ENCODE measurements around the gene CHCT1.

CHCT1 gene

DNA sequence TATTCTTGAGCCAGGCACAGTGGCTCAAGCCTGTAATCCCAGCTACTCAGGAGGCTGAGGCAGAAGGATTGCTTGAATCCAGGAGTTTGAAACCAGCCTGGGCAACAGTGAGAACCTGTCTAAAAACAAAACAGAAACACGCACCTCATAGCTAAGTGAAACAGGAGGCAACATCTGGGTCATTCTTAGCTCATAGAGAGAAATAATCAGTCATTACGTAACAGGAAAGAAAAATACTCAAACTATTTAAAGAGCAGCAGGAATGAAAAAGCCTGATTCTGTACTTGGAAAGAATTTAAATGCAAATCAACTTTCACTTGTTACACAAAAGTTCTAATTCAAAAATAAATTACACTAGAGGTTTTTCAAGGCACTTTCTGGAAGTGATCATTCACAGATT lies 17.2 kb downstream of the CHCT1 start:
- TF ChIP-seq POLR2AphosphoS5 (IDR thresholded peaks at IDR 0.05; ENCODE audit: low read depth) (no peak), CTCF (IDR thresholded peaks at IDR 0.05; ENCODE audit: insufficient read depth, low read length) (no peak), GABPA (IDR thresholded peaks at IDR 0.05; ENCODE audit: low read depth) (no peak), SPI1 (IDR thresholded peaks at IDR 0.05; ENCODE audit: borderline replicate concordance, low read depth) (no peak)
- TF ChIP-seq, protein P1, sequence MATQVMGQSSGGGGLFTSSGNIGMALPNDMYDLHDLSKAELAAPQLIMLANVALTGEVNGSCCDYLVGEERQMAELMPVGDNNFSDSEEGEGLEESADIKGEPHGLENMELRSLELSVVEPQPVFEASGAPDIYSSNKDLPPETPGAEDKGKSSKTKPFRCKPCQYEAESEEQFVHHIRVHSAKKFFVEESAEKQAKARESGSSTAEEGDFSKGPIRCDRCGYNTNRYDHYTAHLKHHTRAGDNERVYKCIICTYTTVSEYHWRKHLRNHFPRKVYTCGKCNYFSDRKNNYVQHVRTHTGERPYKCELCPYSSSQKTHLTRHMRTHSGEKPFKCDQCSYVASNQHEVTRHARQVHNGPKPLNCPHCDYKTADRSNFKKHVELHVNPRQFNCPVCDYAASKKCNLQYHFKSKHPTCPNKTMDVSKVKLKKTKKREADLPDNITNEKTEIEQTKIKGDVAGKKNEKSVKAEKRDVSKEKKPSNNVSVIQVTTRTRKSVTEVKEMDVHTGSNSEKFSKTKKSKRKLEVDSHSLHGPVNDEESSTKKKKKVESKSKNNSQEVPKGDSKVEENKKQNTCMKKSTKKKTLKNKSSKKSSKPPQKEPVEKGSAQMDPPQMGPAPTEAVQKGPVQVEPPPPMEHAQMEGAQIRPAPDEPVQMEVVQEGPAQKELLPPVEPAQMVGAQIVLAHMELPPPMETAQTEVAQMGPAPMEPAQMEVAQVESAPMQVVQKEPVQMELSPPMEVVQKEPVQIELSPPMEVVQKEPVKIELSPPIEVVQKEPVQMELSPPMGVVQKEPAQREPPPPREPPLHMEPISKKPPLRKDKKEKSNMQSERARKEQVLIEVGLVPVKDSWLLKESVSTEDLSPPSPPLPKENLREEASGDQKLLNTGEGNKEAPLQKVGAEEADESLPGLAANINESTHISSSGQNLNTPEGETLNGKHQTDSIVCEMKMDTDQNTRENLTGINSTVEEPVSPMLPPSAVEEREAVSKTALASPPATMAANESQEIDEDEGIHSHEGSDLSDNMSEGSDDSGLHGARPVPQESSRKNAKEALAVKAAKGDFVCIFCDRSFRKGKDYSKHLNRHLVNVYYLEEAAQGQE (IDR thresholded peaks at IDR 0.05; ENCODE audit: insufficient replicate concordance, low read depth), result no peak
- Histone ChIP-seq H3K27me3 (ENCODE audit: insufficient read depth, poor library complexity, severe bottlenecking) (no peaks in the 10 kb centered on the region), H3K4me3 (replicated peaks; ENCODE audit: insufficient read depth, low read length) (no peak overlapping the region), H3K27ac (replicated peaks) (no peak overlapping the region)
- DNase-seq (ENCODE audit: low read depth in 1 of 2, low spot score in 1 of 2), result no peak

DNA sequence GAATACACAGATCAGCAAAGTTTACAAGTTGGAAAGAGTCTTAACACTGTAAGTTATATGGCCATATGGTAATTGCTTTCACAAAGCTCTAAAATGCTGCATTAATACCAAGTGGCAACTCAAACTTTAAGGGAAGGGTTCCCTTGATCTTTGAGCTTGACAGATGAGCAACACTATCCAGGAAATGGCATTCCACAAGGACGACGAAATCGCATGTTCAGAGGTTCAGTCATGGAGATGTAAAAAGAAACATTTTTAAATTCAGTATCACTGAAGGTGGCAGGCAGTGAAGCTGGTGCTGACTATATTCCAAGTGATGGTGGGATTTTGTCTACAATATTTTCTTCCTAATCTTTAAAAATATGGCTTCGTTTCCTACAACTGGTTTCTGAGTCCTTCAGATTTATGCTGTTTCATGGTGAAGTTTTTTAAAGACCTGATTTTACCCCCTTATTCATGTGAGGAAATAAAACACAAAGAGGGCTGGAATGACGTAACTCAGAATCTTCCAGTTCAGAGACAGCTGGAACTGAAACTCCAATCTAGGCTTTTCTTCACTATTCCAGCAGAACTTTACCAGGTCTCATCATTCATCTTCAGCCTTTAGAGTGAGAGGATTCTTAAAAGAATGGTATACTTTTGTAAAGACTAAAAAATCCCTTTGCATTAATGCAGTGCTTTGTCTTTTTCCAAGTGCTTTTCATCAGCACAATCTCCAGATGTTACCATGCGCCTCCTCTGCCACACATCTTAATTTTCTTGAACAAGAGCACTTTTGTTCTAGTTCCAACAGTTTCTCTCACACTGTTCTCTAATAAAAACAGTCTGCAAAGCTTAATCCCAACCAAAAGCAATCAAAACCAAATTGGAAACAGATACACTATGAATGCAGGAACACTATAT lies 20.2 kb downstream of the CHCT1 start:
- TF ChIP-seq, protein P1 (IDR thresholded peaks at IDR 0.05; ENCODE audit: insufficient replicate concordance, low read depth), result no peak
- TF ChIP-seq CTCF (IDR thresholded peaks at IDR 0.05; ENCODE audit: insufficient read depth, low read length) (no peak), SPI1 (IDR thresholded peaks at IDR 0.05; ENCODE audit: borderline replicate concordance, low read depth) (no peak), GABPA (IDR thresholded peaks at IDR 0.05; ENCODE audit: low read depth) (no peak), POLR2AphosphoS5 (IDR thresholded peaks at IDR 0.05; ENCODE audit: low read depth) (no peak)
- Histone ChIP-seq H3K27me3 (ENCODE audit: insufficient read depth, poor library complexity, severe bottlenecking) (no peaks in the 10 kb centered on the region), H3K27ac (replicated peaks) (no peak overlapping the region), H3K4me3 (replicated peaks; ENCODE audit: insufficient read depth, low read length) (no peak overlapping the region)
- DNase-seq (ENCODE audit: low read depth in 1 of 2, low spot score in 1 of 2), result no peak

- Histone ChIP-seq H3K27me3 (ENCODE audit: insufficient read depth, poor library complexity, severe bottlenecking) (no peaks in the 10 kb centered on the region), H3K4me3 (replicated peaks; ENCODE audit: insufficient read depth, low read length) (no peak overlapping the region), H3K27ac (replicated peaks) (no peak overlapping the region)
- no peak for DNase-seq (ENCODE audit: low read depth in 1 of 2, low spot score in 1 of 2)
- TF ChIP-seq, protein P1 (IDR thresholded peaks at IDR 0.05; ENCODE audit: insufficient replicate concordance, low read depth), result no peak
- TF ChIP-seq POLR2AphosphoS5 (IDR thresholded peaks at IDR 0.05; ENCODE audit: low read depth), result no peak
- no peak for TF ChIP-seq SPI1 (IDR thresholded peaks at IDR 0.05; ENCODE audit: borderline replicate concordance, low read depth)
- TF ChIP-seq GABPA (IDR thresholded peaks at IDR 0.05; ENCODE audit: low read depth), result no peak
- TF ChIP-seq CTCF (IDR thresholded peaks at IDR 0.05; ENCODE audit: insufficient read depth, low read length), result no peak
These were observed 21.4 kb downstream of the CHCT1 start for GRCh38 chr17:60443713-60444112.

Measured in HL-60 (cell line).